ENCODE data around the gene CD300LB.

The CD300LB gene

GRCh38 chr17:74547736-74548135 lies 16.5 kb upstream of the CD300LB start:
- DNase-seq, result no peak

GRCh38 chr17:74547264-74547663 lies 16.0 kb upstream of the CD300LB start:
- no peak for DNase-seq

GRCh38 chr17:74546586-74546985 lies 15.3 kb upstream of the CD300LB start:
- no peak for DNase-seq

- DNase-seq, result no peak
Measured at GRCh38 chr17:74545843-74546230, 14.6 kb upstream of the CD300LB start, which contains the start of gene CD300C. TSS of gene CD300C (minus strand) at chr17:74546115. CDS start at chr17:74545782, 333 bp downstream.

- no peak for DNase-seq
Measured at GRCh38 chr17:74544991-74545842, 13.9 kb upstream of the CD300LB start.

GRCh38 chr17:74543891-74544760 lies 12.9 kb upstream of the CD300LB start:
- no peak for DNase-seq

- DNase-seq, result no peak
Measured at GRCh38 chr17:74543406-74543805, 12.1 kb upstream of the CD300LB start.

- DNase-seq, result no peak
Measured at GRCh38 chr17:74542727-74543383, 11.6 kb upstream of the CD300LB start.

- no peak for DNase-seq
Measured at GRCh38 chr17:74542166-74542565, 10.9 kb upstream of the CD300LB start.

- no peak for DNase-seq
Measured at GRCh38 chr17:74541176-74542111, 10.2 kb upstream of the CD300LB start.

GRCh38 chr17:74539281-74539820 lies 8.1 kb upstream of the CD300LB start:
- no peak for DNase-seq

GRCh38 chr17:74536890-74537289 lies 5.6 kb upstream of the CD300LB start:
- DNase-seq, result no peak

GRCh38 chr17:74532115-74532514 lies 840 bp upstream of the CD300LB start:
- peak; percentile 19 to 74 for DNase-seq

- DNase-seq, result no peak
Measured at GRCh38 chr17:74530831-74531150, 484 bp downstream of the CD300LB start.

- no peak for DNase-seq
Measured at GRCh38 chr17:74529243-74529642, 2.0 kb downstream of the CD300LB start.

GRCh38 chr17:74528491-74529199 lies 2.6 kb downstream of the CD300LB start:
- no peak for DNase-seq

- no peak for DNase-seq
Measured at GRCh38 chr17:74527756-74528155, 3.5 kb downstream of the CD300LB start.

GRCh38 chr17:74527081-74527480 lies 4.2 kb downstream of the CD300LB start:
- no peak for DNase-seq

GRCh38 chr17:74526681-74527080 lies 4.6 kb downstream of the CD300LB start:
- no peak for DNase-seq

GRCh38 chr17:74525781-74526288 lies 5.4 kb downstream of the CD300LB start:
- no peak for DNase-seq

- no peak for DNase-seq
Measured at GRCh38 chr17:74525465-74525725, 5.9 kb downstream of the CD300LB start.
